Measurements from ENCODE around the gene RAB4B.

GRCh38 chr19:40811478-40812341, 33.7 kb downstream of the RAB4B start:
- TF ChIP-seq POLR2AphosphoS5 (IDR thresholded peaks at IDR 0.05; ENCODE audit: low read depth, low read length) (no peak), REST (IDR thresholded peaks at IDR 0.05; ENCODE audit: insufficient read depth in 1 of 2, low read depth in 2 of 2, low read length in 2 of 2) (no peak), TAF1 (IDR thresholded peaks at IDR 0.05; ENCODE audit: borderline replicate concordance, insufficient read depth, low read length) (no peak), FOXP2 (optimal IDR thresholded peaks at IDR 0.05; ENCODE audit: borderline replicate concordance, extremely low read depth, extremely low read length, insufficient read depth) (no peak), SIN3A (IDR thresholded peaks at IDR 0.05; ENCODE audit: borderline replicate concordance, insufficient read depth, low read length) (no peak)
